HG03354 (cell line): ENCODE results near the gene OR51I2.

ENCODE experiments used
- ATAC-seq: cut with Tn5 transposase; IDR thresholded peaks from one replicate; pipeline ENCODE4 v1.9.1; 2021; ENCODE audit warnings: mild to moderate bottlenecking; ENCODE audit not compliant: unreplicated experiment, poor library complexity, severe bottlenecking

Gene OR51I2

GRCh38 chr11:5504403-5504921 lies 55.3 kb downstream of the OR51I2 start:
- ATAC-seq = no peak

DNA sequence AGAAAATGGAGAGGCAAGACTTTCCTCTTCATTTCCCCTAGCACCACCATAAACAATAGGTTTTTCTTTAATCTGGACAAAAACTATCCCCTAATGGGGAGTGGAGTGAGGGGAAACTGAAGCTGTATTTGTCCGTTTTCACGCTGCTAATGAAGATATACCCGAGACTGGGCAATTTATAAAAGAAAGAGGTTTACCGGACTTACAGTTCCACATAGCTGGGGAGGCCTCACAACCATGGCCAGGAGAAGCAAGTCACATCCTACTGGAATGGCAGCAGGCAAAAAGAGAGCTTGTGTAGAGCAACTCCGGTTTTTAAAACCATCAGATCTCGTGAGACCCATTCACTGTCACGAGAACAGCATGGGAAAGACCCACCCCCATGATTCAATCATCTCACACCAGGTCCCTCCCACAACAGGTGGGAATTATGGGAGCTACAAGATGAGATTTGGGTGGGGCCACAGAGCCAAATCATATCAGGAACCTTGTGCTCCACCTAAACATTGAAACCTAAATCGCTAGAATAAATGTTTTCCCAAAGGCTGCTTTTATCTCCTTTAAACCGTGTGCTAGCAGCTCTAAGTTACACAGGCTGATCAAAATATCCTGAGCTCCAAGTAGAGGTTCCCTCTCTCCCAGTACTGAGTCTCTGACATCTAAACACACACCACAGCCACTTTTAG lies 56.4 kb downstream of the OR51I2 start:
- no peak for ATAC-seq
